Measurements from ENCODE around the gene RABGAP1L.

Gene RABGAP1L

GRCh38 chr1:174966008-174966572, 806.8 kb downstream of the RABGAP1L start:
- DNase-seq (ENCODE audit: low read depth), result no peak

- DNase-seq (ENCODE audit: low read depth), result no peak
Measured at GRCh38 chr1:174967845-174968705, 808.8 kb downstream of the RABGAP1L start.

- DNase-seq (ENCODE audit: low read depth), result no peak
Measured at GRCh38 chr1:174968750-174969244, 809.5 kb downstream of the RABGAP1L start.

- DNase-seq (ENCODE audit: low read depth), result no peak
Measured at GRCh38 chr1:174969977-174970376, 810.7 kb downstream of the RABGAP1L start.

GRCh38 chr1:174971466-174971865, 812.1 kb downstream of the RABGAP1L start:
- no peak for DNase-seq (ENCODE audit: low read depth)

GRCh38 chr1:174971902-174972301, 812.6 kb downstream of the RABGAP1L start:
- DNase-seq (ENCODE audit: low read depth), result no peak

- DNase-seq (ENCODE audit: low read depth), result no peak
Measured at GRCh38 chr1:174974711-174975119, 815.4 kb downstream of the RABGAP1L start.

GRCh38 chr1:174975764-174976163, 816.4 kb downstream of the RABGAP1L start:
- DNase-seq (ENCODE audit: low read depth), result no peak

- no peak for DNase-seq (ENCODE audit: low read depth)
Measured at GRCh38 chr1:174976436-174977108, 817.3 kb downstream of the RABGAP1L start.

GRCh38 chr1:174982971-174983689, 823.8 kb downstream of the RABGAP1L start:
- no peak for DNase-seq (ENCODE audit: low read depth)

- no peak for DNase-seq (ENCODE audit: low read depth)
Measured at GRCh38 chr1:174984952-174985351, 825.6 kb downstream of the RABGAP1L start.

GRCh38 chr1:174988539-174988938, 829.2 kb downstream of the RABGAP1L start:
- no peak for DNase-seq (ENCODE audit: low read depth)

GRCh38 chr1:174988986-174989385, 829.7 kb downstream of the RABGAP1L start:
- DNase-seq (ENCODE audit: low read depth), result no peak

GRCh38 chr1:174989536-174990220, 830.4 kb downstream of the RABGAP1L start:
- DNase-seq (ENCODE audit: low read depth), result no peak

GRCh38 chr1:174990382-174990999, 831.2 kb downstream of the RABGAP1L start:
- no peak for DNase-seq (ENCODE audit: low read depth)

GRCh38 chr1:174991473-174991872, 832.2 kb downstream of the RABGAP1L start:
- DNase-seq (ENCODE audit: low read depth), result no peak

GRCh38 chr1:174995121-174995520, 835.8 kb downstream of the RABGAP1L start:
- DNase-seq (ENCODE audit: low read depth), result no peak

GRCh38 chr1:174995916-174996315, 836.6 kb downstream of the RABGAP1L start:
- no peak for DNase-seq (ENCODE audit: low read depth)

GRCh38 chr1:174996476-174996875, 837.2 kb downstream of the RABGAP1L start:
- DNase-seq (ENCODE audit: low read depth), result no peak

GRCh38 chr1:174997041-174997440, 837.7 kb downstream of the RABGAP1L start:
- DNase-seq (ENCODE audit: low read depth), result no peak

GRCh38 chr1:174998569-174999215, 839.4 kb downstream of the RABGAP1L start:
- peak; percentile 70 for DNase-seq (ENCODE audit: low read depth)
